Epithelial cell of esophagus (primary cell): ENCODE results near the gene CCL25.
"Not testable (repeated sequence)": the region's sequence is repeated elsewhere in the genome, so short reads cannot be mapped to it uniquely, and the experiment has no call there.

Source experiments
- DNase-seq: peaks from one replicate; pipeline ENCODE4 v3.0.0; 2010; ENCODE audit warnings: low read depth
- H3K4me3 ChIP-seq: 2 replicates; pipeline ENCODE4 v1.5.1; 2011; ENCODE audit warnings: mild to moderate bottlenecking, low read length, control low read depth
- CTCF ChIP-seq: IDR thresholded peaks from 2 replicates; pipeline ENCODE4 v1.5.1; 2011; ENCODE audit warnings: low read depth, mild to moderate bottlenecking, low read length, control low read depth, inconsistent platforms; ENCODE audit not compliant: insufficient read depth; ENCODE audit errors: missing control alignments

The CCL25 gene

GRCh38 chr19:8101311-8101710, 48.8 kb downstream of the CCL25 start:
- TF ChIP-seq CTCF = no peak
- no peak overlapping the region for H3K4me3 ChIP-seq

GRCh38 chr19:8101910-8102309, 49.4 kb downstream of the CCL25 start:
- not testable (repeated sequence) for H3K4me3 ChIP-seq, DNase-seq

More at GRCh38 chr19:8101311-8101710, 48.8 kb downstream of the CCL25 start:
- no peak for DNase-seq

- DNase-seq = no peak
- TF ChIP-seq CTCF = no peak
- H3K4me3 ChIP-seq = no peak overlapping the region
Measured at GRCh38 chr19:8105471-8105870, 52.9 kb downstream of the CCL25 start.

- TF ChIP-seq CTCF = no peak
- no peak overlapping the region for H3K4me3 ChIP-seq
- no peak for DNase-seq
Measured at GRCh38 chr19:8107301-8107903, 54.8 kb downstream of the CCL25 start.

- DNase-seq = no peak
- no peak for TF ChIP-seq CTCF
- no peak overlapping the region for H3K4me3 ChIP-seq
Measured at GRCh38 chr19:8108560-8109445, 56.2 kb downstream of the CCL25 start.

GRCh38 chr19:8109455-8109854, 56.9 kb downstream of the CCL25 start:
- no peak for TF ChIP-seq CTCF
- H3K4me3 ChIP-seq = no peak overlapping the region
- no peak for DNase-seq

- DNase-seq = no peak
- H3K4me3 ChIP-seq = no peak overlapping the region
- TF ChIP-seq CTCF = no peak
Measured at GRCh38 chr19:8109890-8110662, 57.5 kb downstream of the CCL25 start.
